Measurements from ENCODE around the gene KCNIP4. TPM values are rescaled to one million over a fixed set of nuclear protein-coding genes. Genes with fewer than 3 reads are reported as not detected.

Gene KCNIP4
- polyA plus RNA-seq, 6 donors from 2014 or later = 0.14 to 0.22 (median 0.22) TPM; not detected in 3

DNA sequence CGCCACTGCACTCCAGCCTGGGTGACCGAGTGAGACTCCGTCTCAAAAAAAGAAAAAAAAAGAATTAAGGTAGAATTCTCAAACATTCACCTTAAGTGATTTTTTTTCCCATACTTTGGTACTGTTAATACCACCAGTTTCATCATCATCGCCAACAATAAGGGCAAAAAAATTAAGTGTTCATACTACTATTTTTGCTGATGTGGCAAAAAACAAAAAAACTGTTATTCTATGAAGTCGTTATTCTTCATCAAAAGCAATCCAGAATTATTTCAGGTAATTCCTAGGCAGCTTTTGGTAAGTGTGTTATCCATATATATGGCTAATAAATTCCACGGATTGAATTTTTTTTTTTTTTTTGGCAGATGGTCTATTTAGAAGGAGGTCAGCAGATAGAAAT lies 85.7 kb downstream of the KCNIP4 start:
- no peak for DNase-seq
- no peaks in the 10 kb centered on the region for H3K4me1 Mint-ChIP-seq
- no peak overlapping the region for H3K4me3 Mint-ChIP-seq
- H3K36me3 Mint-ChIP-seq = no peaks in the 10 kb centered on the region
- H3K27ac Mint-ChIP-seq = no peak overlapping the region
- H3K27me3 Mint-ChIP-seq = no peaks in the 10 kb centered on the region
- peaks cover 1 to 9% (median 3%) of the 10 kb centered on the region in 7 donors for H3K9me3 Mint-ChIP-seq
- no peak for ATAC-seq (ENCODE audit: low read depth in 2 of 2)

DNA sequence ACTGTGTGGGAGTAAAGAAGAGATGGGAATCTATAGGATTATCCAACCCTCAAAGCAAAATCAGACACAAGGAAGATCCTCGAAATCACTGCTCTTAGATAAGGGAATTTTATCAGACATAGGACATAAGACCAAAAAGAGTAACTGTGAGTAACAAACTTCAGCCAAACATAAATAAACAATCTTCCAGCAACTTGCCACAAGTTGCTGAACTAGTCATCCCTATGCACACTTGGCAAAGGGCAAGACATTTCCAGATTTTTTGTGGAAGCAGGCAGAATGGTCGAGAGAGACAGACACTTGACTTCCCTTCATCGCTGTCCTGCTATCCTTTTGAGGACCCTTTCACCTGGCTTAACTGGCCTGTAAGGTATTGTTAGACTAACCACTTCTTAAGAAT lies 89.6 kb downstream of the KCNIP4 start:
- ATAC-seq (ENCODE audit: low read depth in 2 of 2) (no peak), DNase-seq (no peak)
- no peaks in the 10 kb centered on the region for H3K4me1 Mint-ChIP-seq
- H3K36me3 Mint-ChIP-seq = no peaks in the 10 kb centered on the region
- no peak overlapping the region for H3K27ac Mint-ChIP-seq
- peaks cover 0 to 16% (median 3%) of the 10 kb centered on the region in 7 donors for H3K9me3 Mint-ChIP-seq
- H3K27me3 Mint-ChIP-seq = no peaks in the 10 kb centered on the region
- H3K4me3 Mint-ChIP-seq = no peak overlapping the region

GRCh38 chr4:21856754-21857153 lies 91.8 kb downstream of the KCNIP4 start:
- H3K27me3 Mint-ChIP-seq = no peaks in the 10 kb centered on the region
- ATAC-seq (ENCODE audit: low read depth in 2 of 2) (no peak), DNase-seq (no peak)
- no peaks in the 10 kb centered on the region for H3K36me3 Mint-ChIP-seq
- no peak overlapping the region for H3K4me3 Mint-ChIP-seq
- H3K4me1 Mint-ChIP-seq = no peaks in the 10 kb centered on the region
- peaks cover 0 to 8% (median 0%) of the 10 kb centered on the region in 7 donors for H3K9me3 Mint-ChIP-seq
- no peak overlapping the region for H3K27ac Mint-ChIP-seq

DNA sequence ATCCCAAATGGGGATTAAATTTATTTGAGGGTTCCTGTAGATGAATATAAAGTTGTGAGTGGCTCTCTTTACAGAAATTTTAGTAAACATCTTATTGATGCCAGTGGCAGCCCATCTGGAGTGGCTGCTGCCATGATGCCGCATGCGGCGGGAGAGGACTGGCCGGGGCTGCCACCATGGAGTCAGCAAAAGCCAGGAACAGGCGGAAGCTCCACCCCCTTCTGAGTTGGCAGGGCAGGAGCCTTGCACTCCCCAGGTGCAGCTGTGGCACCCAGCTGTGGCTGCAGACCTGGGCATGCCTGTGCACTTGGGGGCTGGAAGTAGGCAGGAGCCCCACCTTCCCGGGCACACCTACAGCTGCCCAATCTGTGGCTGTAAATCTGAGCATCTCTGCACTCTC lies 92.3 kb downstream of the KCNIP4 start:
- H3K27me3 Mint-ChIP-seq = no peaks in the 10 kb centered on the region
- H3K4me3 Mint-ChIP-seq = no peak overlapping the region
- no peaks in the 10 kb centered on the region for H3K4me1 Mint-ChIP-seq
- H3K27ac Mint-ChIP-seq = no peak overlapping the region
- no peak for ATAC-seq (ENCODE audit: low read depth in 2 of 2)
- H3K9me3 Mint-ChIP-seq = peaks cover 0 to 6% (median 0%) of the 10 kb centered on the region in 7 donors
- no peaks in the 10 kb centered on the region for H3K36me3 Mint-ChIP-seq
- DNase-seq = no peak

DNA sequence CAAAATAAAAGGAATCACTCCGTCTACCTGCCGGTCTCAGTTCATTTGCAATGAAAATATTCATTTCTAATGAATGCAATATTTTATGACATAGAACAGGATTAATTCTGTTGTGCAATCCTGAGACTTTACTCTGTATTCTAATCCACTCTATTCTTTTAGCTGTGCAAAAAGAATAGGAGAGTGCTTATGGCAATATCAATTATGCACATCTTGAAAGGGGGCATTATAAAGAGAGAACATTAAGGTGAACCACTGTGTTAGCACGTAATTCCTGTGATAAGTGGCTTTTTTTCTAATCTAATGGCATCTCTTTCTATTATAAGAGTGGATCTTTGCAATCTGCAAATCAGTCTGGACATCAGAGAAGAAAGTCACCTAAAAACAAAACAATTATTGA lies 99.5 kb downstream of the KCNIP4 start:
- Mint-ChIP-seq H3K4me3 (no peak overlapping the region), H3K27ac (no peak overlapping the region), H3K4me1 (no peaks in the 10 kb centered on the region), H3K27me3 (no peaks in the 10 kb centered on the region), H3K9me3 (peaks cover 0 to 5% (median 0%) of the 10 kb centered on the region in 7 donors), H3K36me3 (no peaks in the 10 kb centered on the region)
- ATAC-seq (ENCODE audit: low read depth in 2 of 2) (no peak), DNase-seq (no peak)

- Mint-ChIP-seq H3K36me3 (no peaks in the 10 kb centered on the region), H3K27me3 (no peaks in the 10 kb centered on the region), H3K9me3 (peaks cover 0 to 5% (median 0%) of the 10 kb centered on the region in 7 donors), H3K4me1 (no peaks in the 10 kb centered on the region), H3K4me3 (no peak overlapping the region), H3K27ac (no peak overlapping the region)
- DNase-seq = no peak
- ATAC-seq (ENCODE audit: low read depth in 2 of 2) = no peak
These were observed 100.6 kb downstream of the KCNIP4 start for GRCh38 chr4:21848021-21848420.

- no peaks in the 10 kb centered on the region for H3K4me1 Mint-ChIP-seq
- H3K27ac Mint-ChIP-seq = no peak overlapping the region
- H3K36me3 Mint-ChIP-seq = no peaks in the 10 kb centered on the region
These were observed 102.9 kb downstream of the KCNIP4 start for GRCh38 chr4:21845663-21846062.

DNA sequence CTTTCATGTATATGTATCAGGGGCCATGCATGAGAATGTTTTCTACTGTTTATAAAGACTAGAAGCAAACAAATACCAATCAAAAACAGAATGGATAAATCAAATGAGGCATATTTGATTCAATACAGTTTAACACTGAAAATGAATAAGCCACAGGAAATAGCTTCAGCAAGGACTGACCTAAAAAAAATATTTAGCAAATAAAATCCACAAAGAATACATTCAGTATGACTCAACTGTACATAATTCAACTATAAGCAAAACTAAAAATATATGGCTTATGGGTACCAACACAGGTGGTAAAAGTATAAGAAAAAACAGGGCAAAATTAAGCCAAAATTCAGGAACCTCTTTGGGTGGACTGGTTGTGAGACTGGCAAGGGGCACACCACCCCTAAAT lies 112.9 kb downstream of the KCNIP4 start:
- H3K4me1 Mint-ChIP-seq = no peaks in the 10 kb centered on the region
- H3K27ac Mint-ChIP-seq = no peak overlapping the region
- DNase-seq = no peak
- peaks cover 0 to 9% (median 3%) of the 10 kb centered on the region in 7 donors for H3K9me3 Mint-ChIP-seq
- ATAC-seq (ENCODE audit: low read depth in 2 of 2) = no peak
- no peaks in the 10 kb centered on the region for H3K27me3 Mint-ChIP-seq
- no peaks in the 10 kb centered on the region for H3K36me3 Mint-ChIP-seq
- no peak overlapping the region for H3K4me3 Mint-ChIP-seq

More at GRCh38 chr4:21845663-21846062, 102.9 kb downstream of the KCNIP4 start:
- DNase-seq (no peak), ATAC-seq (ENCODE audit: low read depth in 2 of 2) (no peak)
- Mint-ChIP-seq H3K9me3 (peaks cover 0 to 5% (median 0%) of the 10 kb centered on the region in 7 donors), H3K4me3 (no peak overlapping the region), H3K27me3 (no peaks in the 10 kb centered on the region)

GRCh38 chr4:21830272-21830671 lies 118.3 kb downstream of the KCNIP4 start:
- ATAC-seq (ENCODE audit: low read depth in 2 of 2) (no peak), DNase-seq (no peak)
- no peaks in the 10 kb centered on the region for H3K36me3 Mint-ChIP-seq
- no peaks in the 10 kb centered on the region for H3K4me1 Mint-ChIP-seq
- no peak overlapping the region for H3K27ac Mint-ChIP-seq
- H3K9me3 Mint-ChIP-seq = peaks cover 0 to 11% (median 3%) of the 10 kb centered on the region in 7 donors
- no peaks in the 10 kb centered on the region for H3K27me3 Mint-ChIP-seq
- no peak overlapping the region for H3K4me3 Mint-ChIP-seq

DNA sequence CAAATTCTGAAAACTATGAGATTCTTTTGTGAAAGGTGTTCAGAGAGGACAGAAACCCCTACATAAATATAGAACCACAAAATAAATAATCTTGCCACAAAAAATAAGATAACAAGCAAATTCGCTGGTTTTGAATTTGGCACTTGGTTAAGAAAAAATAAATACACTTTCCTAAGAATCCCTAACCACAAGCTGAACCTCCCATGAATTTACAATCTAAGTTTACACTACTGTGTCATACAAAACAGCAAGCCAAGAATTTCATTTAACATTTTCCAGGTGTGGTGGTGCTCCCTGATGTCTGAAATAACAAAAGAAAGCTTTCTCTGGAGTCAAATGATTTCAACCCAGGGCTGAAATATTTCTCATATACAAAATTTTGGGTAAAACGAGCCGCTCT lies 121.0 kb downstream of the KCNIP4 start:
- DNase-seq = no peak
- Mint-ChIP-seq H3K9me3 (peaks cover 0 to 11% (median 3%) of the 10 kb centered on the region in 7 donors), H3K4me3 (no peak overlapping the region), H3K27me3 (no peaks in the 10 kb centered on the region), H3K36me3 (no peaks in the 10 kb centered on the region), H3K27ac (no peak overlapping the region), H3K4me1 (no peaks in the 10 kb centered on the region)
- ATAC-seq (ENCODE audit: low read depth in 2 of 2) = no peak

DNA sequence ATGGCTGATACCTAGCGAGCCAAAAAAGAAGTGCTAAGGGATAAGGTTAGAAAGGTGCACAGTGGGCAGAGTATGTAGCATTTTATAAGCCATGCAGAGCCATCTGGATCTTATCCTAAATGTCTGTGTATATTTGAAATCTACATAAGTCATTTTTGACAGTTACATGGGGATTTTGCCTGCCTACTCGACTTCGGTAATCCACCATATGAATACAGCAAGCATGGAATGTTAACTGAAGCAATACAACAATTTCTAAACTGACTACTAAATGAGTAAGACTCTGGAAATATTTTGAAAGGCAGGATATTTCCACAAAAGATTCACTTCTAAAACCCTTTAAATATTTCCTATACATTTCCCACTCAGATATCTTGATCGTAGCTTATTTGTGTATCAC lies 122.5 kb downstream of the KCNIP4 start:
- ATAC-seq (ENCODE audit: low read depth in 2 of 2) = no peak

DNA sequence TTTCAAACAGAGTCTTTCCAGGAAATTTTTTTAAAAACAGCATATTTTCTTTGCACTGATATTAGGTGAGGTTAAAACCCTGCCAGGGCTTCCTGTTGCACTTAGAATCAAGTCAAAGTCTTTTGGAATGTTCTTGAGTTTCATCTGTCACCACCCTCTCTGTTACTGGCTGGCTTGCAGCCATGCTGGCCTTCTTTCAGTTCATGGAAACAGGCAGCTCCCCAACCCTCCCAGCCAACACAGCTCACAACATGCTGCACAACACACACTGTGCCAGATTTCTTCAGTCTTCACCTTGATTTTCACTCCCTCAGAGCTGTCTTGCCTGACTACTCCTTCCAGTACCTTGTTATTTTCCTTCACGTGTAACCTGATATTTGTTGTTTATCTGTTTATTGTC lies 129.5 kb downstream of the KCNIP4 start:
- H3K27me3 Mint-ChIP-seq = no peaks in the 10 kb centered on the region
- no peaks in the 10 kb centered on the region for H3K36me3 Mint-ChIP-seq
- ATAC-seq (ENCODE audit: low read depth in 2 of 2) = no peak
- H3K9me3 Mint-ChIP-seq = peaks cover 12 to 44% (median 18%) of the 10 kb centered on the region in 7 donors
- no peaks in the 10 kb centered on the region for H3K4me1 Mint-ChIP-seq
- no peak for DNase-seq
- no peak overlapping the region for H3K27ac Mint-ChIP-seq
- H3K4me3 Mint-ChIP-seq = no peak overlapping the region

More for the DNA sequence above, 122.5 kb downstream of the KCNIP4 start:
- no peaks in the 10 kb centered on the region for H3K4me1 Mint-ChIP-seq
- H3K9me3 Mint-ChIP-seq = peaks cover 0 to 8% (median 0%) of the 10 kb centered on the region in 7 donors
- H3K27me3 Mint-ChIP-seq = no peaks in the 10 kb centered on the region
- no peaks in the 10 kb centered on the region for H3K36me3 Mint-ChIP-seq
- no peak for DNase-seq
- no peak overlapping the region for H3K27ac Mint-ChIP-seq
- H3K4me3 Mint-ChIP-seq = no peak overlapping the region

GRCh38 chr4:21815651-21816377 lies 132.8 kb downstream of the KCNIP4 start:
- Mint-ChIP-seq H3K9me3 (peaks cover 12 to 44% (median 18%) of the 10 kb centered on the region in 7 donors), H3K4me3 (no peak overlapping the region), H3K27ac (no peak overlapping the region), H3K4me1 (no peaks in the 10 kb centered on the region), H3K36me3 (no peaks in the 10 kb centered on the region), H3K27me3 (no peaks in the 10 kb centered on the region)
- no peak for ATAC-seq (ENCODE audit: low read depth in 2 of 2)
- no peak for DNase-seq

DNA sequence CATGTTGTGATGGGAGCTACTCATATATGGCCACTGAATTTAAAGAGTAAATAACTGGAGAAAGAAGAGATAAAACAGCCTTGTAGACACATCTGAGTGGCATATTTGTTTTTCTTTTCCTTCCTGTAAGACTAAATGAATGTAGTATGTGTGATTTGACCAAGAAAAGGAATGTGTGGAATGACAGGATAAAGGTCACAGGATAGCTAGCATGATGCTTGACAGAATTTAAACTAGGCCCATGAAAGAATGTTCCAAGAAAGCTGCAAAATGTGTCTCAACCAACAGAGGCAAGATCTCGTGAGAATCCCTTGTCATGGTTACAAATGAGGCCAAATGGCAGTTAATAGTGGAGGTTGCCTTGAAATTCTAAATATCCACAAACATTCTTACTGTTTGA lies 137.0 kb downstream of the KCNIP4 start:
- H3K9me3 Mint-ChIP-seq = peaks cover 2 to 16% (median 4%) of the 10 kb centered on the region in 7 donors
- no peak overlapping the region for H3K4me3 Mint-ChIP-seq
- DNase-seq = no peak
- no peaks in the 10 kb centered on the region for H3K27me3 Mint-ChIP-seq
- H3K4me1 Mint-ChIP-seq = no peaks in the 10 kb centered on the region
- no peak for ATAC-seq (ENCODE audit: low read depth in 2 of 2)
- H3K27ac Mint-ChIP-seq = no peak overlapping the region
- H3K36me3 Mint-ChIP-seq = no peaks in the 10 kb centered on the region

All from naive B cell (primary cell).